ENCODE data around the gene PRLR. TPM values are rescaled to one million over a fixed set of nuclear protein-coding genes. Genes with fewer than 3 reads are reported as not detected.

PRLR gene
- total RNA-seq, 1 donor from 2014 or later, result 3.2 TPM

GRCh38 chr5:35063414-35063813, 166.9 kb downstream of the PRLR start:
- H3K27ac ChIP-seq, result no peak overlapping the region
- H3K9me3 ChIP-seq, result no peaks in the 10 kb centered on the region
- no peaks in the 10 kb centered on the region for H3K4me1 ChIP-seq
- ATAC-seq (no peak), DNase-seq (no peak)
- intact Hi-C loops (cut with DNase I), result no loop called here
- H3K4me3 ChIP-seq, result no peak overlapping the region
- no peak for TF ChIP-seq CTCF (IDR thresholded peaks at IDR 0.05)
- no peaks in the 10 kb centered on the region for H3K36me3 ChIP-seq
- no peaks in the 10 kb centered on the region for H3K27me3 ChIP-seq (ENCODE audit: low read depth)

- Histone ChIP-seq H3K4me3 (no peak overlapping the region), H3K4me1 (no peaks in the 10 kb centered on the region), H3K27me3 (ENCODE audit: low read depth) (no peaks in the 10 kb centered on the region), H3K9me3 (no peaks in the 10 kb centered on the region), H3K36me3 (no peaks in the 10 kb centered on the region), H3K27ac (no peak overlapping the region)
- intact Hi-C loops (cut with DNase I), result no loop called here
- DNase-seq (no peak), ATAC-seq (peak; percentile 35 to 51)
- no peak for TF ChIP-seq CTCF (IDR thresholded peaks at IDR 0.05)
These were observed 169.0 kb downstream of the PRLR start for GRCh38 chr5:35061211-35061770.

- Histone ChIP-seq H3K27me3 (ENCODE audit: low read depth) (no peaks in the 10 kb centered on the region), H3K4me3 (no peak overlapping the region), H3K4me1 (no peaks in the 10 kb centered on the region), H3K9me3 (no peaks in the 10 kb centered on the region), H3K27ac (no peak overlapping the region), H3K36me3 (no peaks in the 10 kb centered on the region)
- ATAC-seq, result no peak
- no peak for TF ChIP-seq CTCF (IDR thresholded peaks at IDR 0.05)
- DNase-seq, result no peak
- intact Hi-C loops (cut with DNase I), result no loop called here
These were observed 170.1 kb downstream of the PRLR start for GRCh38 chr5:35060236-35060635.

- Histone ChIP-seq H3K4me3 (no peak overlapping the region), H3K27me3 (ENCODE audit: low read depth) (no peaks in the 10 kb centered on the region), H3K36me3 (no peaks in the 10 kb centered on the region), H3K4me1 (no peaks in the 10 kb centered on the region), H3K9me3 (no peaks in the 10 kb centered on the region), H3K27ac (no peak overlapping the region)
- ATAC-seq (no peak), DNase-seq (no peak)
- TF ChIP-seq CTCF (IDR thresholded peaks at IDR 0.05), result no peak
- intact Hi-C loops (cut with DNase I), result no loop called here
These were observed 171.0 kb downstream of the PRLR start for GRCh38 chr5:35059251-35059650.

GRCh38 chr5:35058374-35058788, 171.9 kb downstream of the PRLR start:
- Histone ChIP-seq H3K27ac (no peak overlapping the region), H3K36me3 (no peaks in the 10 kb centered on the region), H3K4me1 (no peaks in the 10 kb centered on the region), H3K4me3 (no peak overlapping the region), H3K27me3 (ENCODE audit: low read depth) (no peaks in the 10 kb centered on the region), H3K9me3 (no peaks in the 10 kb centered on the region)
- intact Hi-C loops (cut with DNase I), result no loop called here
- no peak for TF ChIP-seq CTCF (IDR thresholded peaks at IDR 0.05)
- no peak for DNase-seq
- no peak for ATAC-seq

GRCh38 chr5:35056686-35057085, 173.6 kb downstream of the PRLR start:
- no peak for DNase-seq
- Histone ChIP-seq H3K27ac (no peak overlapping the region), H3K9me3 (no peaks in the 10 kb centered on the region), H3K36me3 (no peaks in the 10 kb centered on the region), H3K27me3 (ENCODE audit: low read depth) (no peaks in the 10 kb centered on the region), H3K4me1 (no peaks in the 10 kb centered on the region), H3K4me3 (no peak overlapping the region)
- no peak for TF ChIP-seq CTCF (IDR thresholded peaks at IDR 0.05)
- intact Hi-C loops (cut with DNase I), result no loop called here
- ATAC-seq, result no peak

Data from lower lobe of right lung (tissue), 2 donors.